H1 (cell line): Measurements from ENCODE around the gene LYPD6.

ENCODE experiments used
- CHD2 ChIP-seq: IDR thresholded peaks from 2 replicates; pipeline ENCODE4 v1.6.1; 2012; ENCODE audit warnings: low read length, improper control_type of control experiment
- EP300 ChIP-seq, 2 experiments: IDR thresholded peaks; 1 replicate in 1 of 2; 2 replicates in 1 of 2; pipeline ENCODE4 v1.6.1; 2011 to 2012; ENCODE audit warnings: low read depth in 2 of 2, low read length in 2 of 2, mild to moderate bottlenecking in 2 of 2, borderline replicate concordance in 1 of 2, inconsistent platforms in 1 of 2, moderate library complexity in 1 of 2
- MAFK ChIP-seq: IDR thresholded peaks from 2 replicates; pipeline ENCODE4 v1.6.1; 2012; ENCODE audit warnings: low read depth, mild to moderate bottlenecking, improper control_type of control experiment, low read length
- PHF8 ChIP-seq: fragments of 200-600 bp; sonication (generic); conservative IDR thresholded peaks from 2 replicates; pipeline ENCODE4 v1.7.1; 2012; ENCODE audit warnings: low read depth, mild to moderate bottlenecking, inconsistent platforms, low read length, moderate library complexity
- POLR2A ChIP-seq, 2 experiments: IDR thresholded peaks; 1 replicate in 1 of 2; 2 replicates in 1 of 2; pipeline ENCODE4 v1.6.1; 2011; ENCODE audit warnings: low read depth in 2 of 2, low read length in 2 of 2, mild to moderate bottlenecking in 2 of 2; ENCODE audit errors: control extremely low read depth in 1 of 2
- POLR2AphosphoS5 ChIP-seq: IDR thresholded peaks from 2 replicates; pipeline ENCODE4 v1.6.1; 2011; ENCODE audit warnings: low read depth, low read length
- RAD21 ChIP-seq, 2 experiments: IDR thresholded peaks in 1 of 2; conservative IDR thresholded peaks in 1 of 2; 2 replicates each; pipeline ENCODE4 v1.6.1; 2011; ENCODE audit warnings: low read depth in 2 of 2, low read length in 2 of 2, improper control_type of control experiment in 1 of 2, inconsistent platforms in 1 of 2, mild to moderate bottlenecking in 1 of 2, moderate library complexity in 1 of 2
- SRF ChIP-seq: IDR thresholded peaks from 2 replicates; pipeline ENCODE4 v1.6.1; 2011; ENCODE audit warnings: mild to moderate bottlenecking, low read depth, low read length, moderate library complexity
- YY1 ChIP-seq: IDR thresholded peaks from 2 replicates; pipeline ENCODE4 v1.6.1; 2011; ENCODE audit warnings: low read depth, mild to moderate bottlenecking, low read length
- TF ChIP-seq, protein P1 (sequence below), 3 experiments: IDR thresholded peaks; 1 replicate in 2 of 3; 2 replicates in 1 of 3; pipeline versions ENCODE4 v1.5.1 to v1.6.1; 2011; ENCODE audit warnings: low read length in 3 of 3, mild to moderate bottlenecking in 3 of 3, inconsistent platforms in 2 of 3, low read depth in 1 of 3, moderate library complexity in 1 of 3; ENCODE audit not compliant: insufficient read depth in 1 of 3; ENCODE audit errors: control extremely low read depth in 1 of 3

DNA sequence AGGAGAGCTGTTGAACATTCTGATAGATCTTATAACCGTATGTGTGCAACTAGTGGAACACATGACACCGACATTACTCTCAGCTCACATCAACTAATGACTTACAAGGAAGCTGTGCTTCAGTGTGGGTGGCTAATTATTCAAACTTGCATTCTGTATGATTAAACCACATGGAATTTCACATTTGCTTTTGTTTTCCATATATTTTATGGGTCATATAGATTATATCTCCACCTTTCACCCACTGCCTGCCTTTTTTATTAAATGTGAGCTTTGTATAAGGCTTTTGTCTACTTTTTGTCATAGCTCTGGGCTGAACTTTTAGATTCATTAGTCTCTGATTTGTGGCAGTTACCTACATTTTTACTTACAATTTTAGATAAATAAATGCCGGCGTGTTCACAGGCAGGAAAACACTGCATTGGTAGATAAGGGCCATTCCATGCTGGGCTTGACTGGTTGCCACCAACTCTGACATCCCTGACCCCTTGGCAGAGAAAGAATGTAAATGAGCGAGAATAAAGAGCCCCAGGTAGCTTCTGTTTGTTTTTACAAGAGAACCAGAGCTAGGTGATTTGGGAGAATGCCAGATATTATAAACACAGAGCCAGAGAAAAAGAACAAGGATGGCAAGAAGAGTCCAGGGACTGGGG lies 35.7 kb downstream of the LYPD6 start:
- TF ChIP-seq, protein P1, sequence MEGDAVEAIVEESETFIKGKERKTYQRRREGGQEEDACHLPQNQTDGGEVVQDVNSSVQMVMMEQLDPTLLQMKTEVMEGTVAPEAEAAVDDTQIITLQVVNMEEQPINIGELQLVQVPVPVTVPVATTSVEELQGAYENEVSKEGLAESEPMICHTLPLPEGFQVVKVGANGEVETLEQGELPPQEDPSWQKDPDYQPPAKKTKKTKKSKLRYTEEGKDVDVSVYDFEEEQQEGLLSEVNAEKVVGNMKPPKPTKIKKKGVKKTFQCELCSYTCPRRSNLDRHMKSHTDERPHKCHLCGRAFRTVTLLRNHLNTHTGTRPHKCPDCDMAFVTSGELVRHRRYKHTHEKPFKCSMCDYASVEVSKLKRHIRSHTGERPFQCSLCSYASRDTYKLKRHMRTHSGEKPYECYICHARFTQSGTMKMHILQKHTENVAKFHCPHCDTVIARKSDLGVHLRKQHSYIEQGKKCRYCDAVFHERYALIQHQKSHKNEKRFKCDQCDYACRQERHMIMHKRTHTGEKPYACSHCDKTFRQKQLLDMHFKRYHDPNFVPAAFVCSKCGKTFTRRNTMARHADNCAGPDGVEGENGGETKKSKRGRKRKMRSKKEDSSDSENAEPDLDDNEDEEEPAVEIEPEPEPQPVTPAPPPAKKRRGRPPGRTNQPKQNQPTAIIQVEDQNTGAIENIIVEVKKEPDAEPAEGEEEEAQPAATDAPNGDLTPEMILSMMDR (IDR thresholded peaks at IDR 0.05; ENCODE audit: control extremely low read depth in 1 of 3, insufficient read depth in 1 of 3, low read depth in 1 of 3, low read length in 3 of 3): no peak
- TF ChIP-seq YY1 (no peak), EP300 (IDR thresholded peaks at IDR 0.05; ENCODE audit: borderline replicate concordance in 1 of 2, low read depth in 2 of 2, low read length in 2 of 2) (no peak), CHD2 (no peak), RAD21 (IDR thresholded peaks at IDR 0.05 in 1 of 2, conservative IDR thresholded peaks at IDR 0.05 in 1 of 2; ENCODE audit: low read depth in 2 of 2, low read length in 2 of 2) (no peak), SRF (no peak), PHF8 (no peak), POLR2AphosphoS5 (no peak), POLR2A (IDR thresholded peaks at IDR 0.05; ENCODE audit: control extremely low read depth in 1 of 2, low read depth in 2 of 2, low read length in 2 of 2) (no peak), MAFK (no peak)
